ENCODE measurements around the gene PTPRT.

GRCh38 chr20:42914302-42914701 lies 275.4 kb downstream of the PTPRT start:
- TF ChIP-seq ZNF687 (CRISPR knock-in tag; IDR thresholded peaks at IDR 0.05) (no peak), ARNTL (CRISPR knock-in tag; IDR thresholded peaks at IDR 0.05) (no peak)
